ENCODE data around the gene TBX5. TPM values are rescaled to one million over a fixed set of nuclear protein-coding genes. Genes with fewer than 3 reads are reported as not detected.
"Not testable (repeated sequence)": the region's sequence is repeated elsewhere in the genome, so short reads cannot be mapped to it uniquely, and the experiment has no call there.

Gene TBX5
- total RNA-seq, 1 experiment from 2014 or later: not detected

DNA sequence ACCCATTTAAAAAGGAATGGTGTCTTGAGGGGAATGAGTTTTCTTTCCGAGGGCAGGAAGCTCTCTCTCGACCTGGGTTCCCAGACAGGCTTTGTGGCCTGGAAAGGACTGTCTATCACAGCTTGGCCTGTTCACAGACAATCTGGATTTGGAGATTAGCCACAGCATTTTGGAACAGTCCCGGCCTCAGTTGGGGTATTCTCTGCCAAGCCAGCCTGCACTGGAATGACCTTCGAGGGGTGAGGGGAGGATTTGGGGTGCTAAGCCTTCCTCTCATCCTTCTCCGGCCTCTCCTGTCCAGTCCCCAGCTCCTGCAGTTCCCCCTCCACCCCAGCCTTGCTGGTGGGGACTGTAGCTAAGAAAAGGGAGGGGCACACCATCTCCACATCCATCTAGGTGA is 13.0 kb downstream of the TBX5 start:
- Histone ChIP-seq H3K27ac (no peak overlapping the region), H3K36me3 (no peaks in the 10 kb centered on the region), H3K4me1 (no peaks in the 10 kb centered on the region), H3K27me3 (peaks cover 14% of the 10 kb centered on the region; the same call in 1 of the 2 replicates), H3K9me3 (replicated peaks) (no peaks in the 10 kb centered on the region), H3K4me3 (no peak overlapping the region)
- DNase-seq: no peak

- H3K36me3 ChIP-seq: no peaks in the 10 kb centered on the region
- no peaks in the 10 kb centered on the region for H3K9me3 ChIP-seq (replicated peaks)
- H3K27me3 ChIP-seq: peaks cover 9% of the 10 kb centered on the region; the same call in 1 of the 2 replicates
- H3K27ac ChIP-seq: no peak overlapping the region
- no peaks in the 10 kb centered on the region for H3K4me1 ChIP-seq
- no peak for DNase-seq
- H3K4me3 ChIP-seq: no peak overlapping the region
Measured at GRCh38 chr12:114391088-114391487, 14.9 kb downstream of the TBX5 start.

- Histone ChIP-seq H3K4me3 (no peak overlapping the region), H3K27ac (no peak overlapping the region), H3K4me1 (no peaks in the 10 kb centered on the region), H3K36me3 (no peaks in the 10 kb centered on the region), H3K27me3 (no peaks in the 10 kb centered on the region), H3K9me3 (replicated peaks) (no peaks in the 10 kb centered on the region)
- DNase-seq: no peak
Measured at GRCh38 chr12:114384739-114385138, 21.2 kb downstream of the TBX5 start.

DNA sequence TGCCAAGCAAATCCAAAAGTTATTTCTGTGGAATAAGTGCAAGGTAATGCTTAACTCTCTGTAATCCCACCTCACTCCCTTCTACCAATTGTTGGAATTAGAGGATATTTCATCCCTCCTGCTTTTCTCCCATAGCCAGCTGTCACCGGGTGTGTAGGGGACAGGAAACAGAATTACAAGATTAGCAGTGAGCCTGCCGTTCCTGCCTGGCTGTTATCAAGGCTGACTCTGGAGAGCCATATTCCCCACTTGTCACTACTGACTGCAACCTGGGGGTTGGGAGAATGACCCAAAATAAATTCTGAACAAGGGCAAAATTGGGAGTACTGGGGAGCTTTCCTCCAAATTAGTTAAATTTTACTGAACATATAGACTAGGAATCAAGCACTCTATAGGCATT is 24.8 kb downstream of the TBX5 start:
- no peak overlapping the region for H3K4me3 ChIP-seq
- H3K27ac ChIP-seq: no peak overlapping the region
- H3K27me3 ChIP-seq: no peaks in the 10 kb centered on the region
- H3K4me1 ChIP-seq: no peaks in the 10 kb centered on the region
- H3K36me3 ChIP-seq: no peaks in the 10 kb centered on the region
- H3K9me3 ChIP-seq (replicated peaks): no peaks in the 10 kb centered on the region
- no peak for DNase-seq

DNA sequence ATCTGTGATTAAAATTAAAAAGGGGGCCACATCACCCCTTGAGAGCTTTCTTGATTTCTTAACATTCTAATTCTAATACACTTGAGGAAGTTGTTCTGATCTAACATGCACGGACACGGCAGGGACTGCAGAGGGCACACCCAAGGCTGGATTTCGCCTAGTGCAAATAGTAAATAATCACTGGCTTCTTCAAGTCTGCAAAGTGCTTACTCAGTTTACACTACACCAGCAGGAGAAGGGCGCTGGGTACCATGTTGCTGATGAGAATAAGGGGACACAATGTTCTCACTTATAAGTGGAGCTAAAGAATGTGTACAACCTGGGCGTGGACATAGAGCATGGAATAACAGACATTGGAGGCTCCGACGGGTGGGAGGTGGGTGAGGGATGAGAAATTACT is 34.2 kb downstream of the TBX5 start:
- Histone ChIP-seq H3K27ac (no peak overlapping the region), H3K4me1 (no peaks in the 10 kb centered on the region), H3K36me3 (no peaks in the 10 kb centered on the region), H3K9me3 (replicated peaks) (no peaks in the 10 kb centered on the region), H3K27me3 (no peaks in the 10 kb centered on the region; the same call in 1 of the 2 replicates), H3K4me3 (no peak overlapping the region)
- no peak for DNase-seq

- Histone ChIP-seq H3K27ac (no peak overlapping the region), H3K27me3 (no peaks in the 10 kb centered on the region; the same call in 1 of the 2 replicates), H3K36me3 (no peaks in the 10 kb centered on the region), H3K9me3 (replicated peaks) (no peaks in the 10 kb centered on the region), H3K4me1 (no peaks in the 10 kb centered on the region), H3K4me3 (no peak overlapping the region)
- DNase-seq: no peak
Measured at GRCh38 chr12:114371250-114371649, 34.7 kb downstream of the TBX5 start.

GRCh38 chr12:114368685-114369452 is 37.1 kb downstream of the TBX5 start:
- Histone ChIP-seq H3K4me3 (no peak overlapping the region), H3K36me3 (no peaks in the 10 kb centered on the region), H3K9me3 (replicated peaks) (no peaks in the 10 kb centered on the region), H3K27me3 (no peaks in the 10 kb centered on the region; the same call in 1 of the 2 replicates), H3K27ac (no peak overlapping the region), H3K4me1 (no peaks in the 10 kb centered on the region)
- no peak for DNase-seq

GRCh38 chr12:114361992-114362391 is 44.0 kb downstream of the TBX5 start:
- no peaks in the 10 kb centered on the region for H3K9me3 ChIP-seq (replicated peaks)
- H3K27ac ChIP-seq: no peak overlapping the region
- no peaks in the 10 kb centered on the region for H3K36me3 ChIP-seq
- H3K27me3 ChIP-seq: no peaks in the 10 kb centered on the region
- no peak overlapping the region for H3K4me3 ChIP-seq
- no peaks in the 10 kb centered on the region for H3K4me1 ChIP-seq
- DNase-seq: no peak

- no peak for DNase-seq
- Histone ChIP-seq H3K36me3 (no peaks in the 10 kb centered on the region), H3K27ac (no peak overlapping the region), H3K4me3 (no peak overlapping the region), H3K9me3 (replicated peaks) (no peaks in the 10 kb centered on the region), H3K4me1 (no peaks in the 10 kb centered on the region), H3K27me3 (no peaks in the 10 kb centered on the region)
Measured at GRCh38 chr12:114361545-114361944, 44.4 kb downstream of the TBX5 start.

GRCh38 chr12:114360485-114360884 is 45.5 kb downstream of the TBX5 start:
- no peaks in the 10 kb centered on the region for H3K36me3 ChIP-seq
- DNase-seq: no peak
- H3K9me3 ChIP-seq (replicated peaks): no peaks in the 10 kb centered on the region
- H3K4me1 ChIP-seq: no peaks in the 10 kb centered on the region
- no peaks in the 10 kb centered on the region for H3K27me3 ChIP-seq
- H3K4me3 ChIP-seq: no peak overlapping the region
- H3K27ac ChIP-seq: no peak overlapping the region

DNA sequence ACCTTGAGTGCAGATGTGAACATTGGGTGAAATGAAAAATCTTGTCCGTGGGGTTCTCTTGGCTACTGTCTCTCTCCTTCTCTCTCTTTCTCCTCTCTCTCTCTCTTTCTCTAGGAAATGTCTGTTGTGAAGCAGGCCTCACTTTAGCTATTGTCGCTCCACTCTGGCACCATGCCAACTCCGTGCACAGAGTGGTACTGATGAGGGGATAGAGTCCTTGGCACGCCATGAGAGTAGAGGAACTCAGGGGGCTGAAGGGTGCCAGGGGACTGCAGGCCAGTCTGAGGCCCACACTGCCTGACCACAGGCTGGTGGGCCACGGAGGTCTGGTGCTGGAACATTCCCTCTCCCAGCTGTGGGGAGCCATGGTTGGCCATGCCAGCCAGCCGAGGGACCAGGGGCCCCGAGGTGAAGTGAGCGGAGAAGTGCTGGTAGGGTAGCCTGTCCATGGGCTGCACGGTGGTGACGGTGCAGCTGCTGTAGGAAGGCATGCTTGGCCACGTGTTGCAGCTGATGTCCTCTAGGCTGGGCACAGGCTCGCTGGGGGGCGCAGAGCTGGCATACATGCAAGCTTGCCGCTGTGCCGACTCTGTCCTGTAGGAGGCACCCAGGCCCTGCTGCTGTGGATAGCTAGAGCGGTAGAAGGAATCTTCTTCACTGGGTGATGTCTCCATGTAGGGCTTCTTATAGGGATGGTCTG is 50.4 kb downstream of the TBX5 start:
- Histone ChIP-seq H3K4me1 (no peaks in the 10 kb centered on the region), H3K36me3 (no peaks in the 10 kb centered on the region), H3K4me3 (no peak overlapping the region), H3K27ac (no peak overlapping the region), H3K9me3 (replicated peaks) (no peaks in the 10 kb centered on the region), H3K27me3 (no peaks in the 10 kb centered on the region)
- peak in 1 of 2 experiments; percentile 2 for DNase-seq

DNA sequence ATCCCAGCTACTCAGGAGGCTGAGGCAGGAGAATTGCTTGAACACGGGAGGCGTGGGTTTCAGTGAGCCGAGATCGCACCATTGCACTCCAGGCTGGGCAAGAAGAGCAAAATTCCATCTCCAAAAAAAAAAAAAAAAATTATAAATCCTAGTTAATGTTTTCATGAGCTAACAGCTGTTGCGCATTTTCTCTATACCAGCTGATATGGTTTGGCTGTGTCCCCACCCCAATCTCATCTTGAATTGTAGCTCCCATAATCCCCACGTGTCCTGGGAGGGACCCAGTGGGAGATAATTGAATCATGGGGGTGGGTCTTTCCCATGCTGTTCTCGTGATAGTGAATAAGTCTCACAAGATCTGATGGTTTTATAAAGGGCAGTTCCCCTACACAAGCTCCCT is 56.7 kb downstream of the TBX5 start:
- H3K4me3 ChIP-seq; H3K9me3 ChIP-seq (replicated peaks); H3K4me1 ChIP-seq; H3K27me3 ChIP-seq; DNase-seq; H3K36me3 ChIP-seq; H3K27ac ChIP-seq: not testable (repeated sequence)

- H3K27ac ChIP-seq: no peak overlapping the region
- no peaks in the 10 kb centered on the region for H3K36me3 ChIP-seq
- H3K9me3 ChIP-seq (replicated peaks): no peaks in the 10 kb centered on the region
- H3K4me3 ChIP-seq: no peak overlapping the region
- H3K27me3 ChIP-seq: no peaks in the 10 kb centered on the region
- no peaks in the 10 kb centered on the region for H3K4me1 ChIP-seq
- no peak for DNase-seq
Measured at GRCh38 chr12:114347861-114348260, 58.1 kb downstream of the TBX5 start.

- Histone ChIP-seq H3K36me3 (no peaks in the 10 kb centered on the region), H3K9me3 (replicated peaks) (no peaks in the 10 kb centered on the region), H3K4me3 (no peak overlapping the region), H3K27ac (no peak overlapping the region), H3K4me1 (no peaks in the 10 kb centered on the region), H3K27me3 (no peaks in the 10 kb centered on the region)
- DNase-seq: no peak
Measured at GRCh38 chr12:114344831-114345230, 61.1 kb downstream of the TBX5 start.

- no peaks in the 10 kb centered on the region for H3K9me3 ChIP-seq (replicated peaks)
- H3K4me3 ChIP-seq: no peak overlapping the region
- no peak for DNase-seq
- no peaks in the 10 kb centered on the region for H3K4me1 ChIP-seq
- no peak overlapping the region for H3K27ac ChIP-seq
- H3K27me3 ChIP-seq: no peaks in the 10 kb centered on the region
- no peaks in the 10 kb centered on the region for H3K36me3 ChIP-seq
Measured at GRCh38 chr12:114344303-114344663, 61.7 kb downstream of the TBX5 start.
